ENCODE data around the gene MBNL2.
A peak's percentile ranks its signal among the peaks of the same experiment; 100 is the strongest.
"Not testable (repeated sequence)": the region's sequence is repeated elsewhere in the genome, so short reads cannot be mapped to it uniquely, and the experiment has no call there.

The MBNL2 gene

DNA sequence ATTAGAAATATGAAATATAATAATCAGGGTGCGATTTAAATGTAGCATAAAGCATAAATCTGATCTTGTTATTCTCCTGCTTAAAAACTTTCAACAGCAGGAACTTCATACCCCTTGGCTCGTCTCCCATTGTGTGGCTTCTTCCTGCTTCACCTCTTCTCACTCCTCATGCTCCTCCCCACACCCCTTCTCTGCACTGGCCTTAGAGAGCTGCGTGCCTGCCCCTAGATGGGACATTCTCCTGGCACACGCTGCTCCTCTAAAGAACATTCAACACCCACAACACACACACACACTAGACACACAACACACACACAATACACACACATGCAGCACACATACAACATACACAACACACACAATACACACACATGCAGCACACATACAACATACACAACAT, 107.2 kb downstream of the MBNL2 start:
- DNase-seq, result no peak

DNA sequence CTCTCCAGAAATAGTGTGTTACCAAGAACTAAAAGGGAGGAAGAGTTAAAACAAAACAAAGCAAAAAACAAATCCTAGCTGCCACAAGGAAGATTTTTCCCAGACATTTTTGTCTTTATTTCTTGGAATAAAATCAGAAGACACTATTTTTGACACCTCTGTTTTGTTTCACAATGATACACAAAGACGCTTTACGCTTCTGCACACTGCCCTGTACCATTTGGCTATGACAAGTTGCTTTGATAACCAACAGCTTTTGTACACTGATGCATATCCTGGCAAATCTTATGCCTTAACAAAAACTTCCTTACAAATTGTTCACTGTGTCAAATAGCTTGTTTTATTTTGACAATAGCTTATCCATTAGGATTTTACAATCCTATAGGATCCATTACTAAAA, 108.3 kb downstream of the MBNL2 start:
- DNase-seq, result no peak

DNA sequence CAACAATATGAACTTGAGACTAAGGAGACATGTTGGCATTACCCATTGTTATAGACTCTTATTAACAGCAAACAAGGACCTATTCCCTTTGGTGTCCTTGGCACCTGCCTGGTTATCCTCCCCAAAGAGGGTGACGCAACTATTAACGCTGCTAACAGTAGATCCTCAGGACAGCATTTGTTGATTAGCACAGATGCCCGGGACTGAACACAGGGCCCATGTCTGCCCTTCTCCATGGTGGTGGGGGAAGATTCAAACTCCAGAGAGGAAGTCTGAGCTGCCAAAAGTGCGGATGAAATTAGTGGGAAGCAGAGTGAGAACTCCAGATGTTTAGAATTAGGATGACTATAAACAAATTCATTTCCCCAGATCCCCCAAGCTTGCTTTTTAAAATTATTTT, 110.6 kb downstream of the MBNL2 start:
- no peak for DNase-seq

DNA sequence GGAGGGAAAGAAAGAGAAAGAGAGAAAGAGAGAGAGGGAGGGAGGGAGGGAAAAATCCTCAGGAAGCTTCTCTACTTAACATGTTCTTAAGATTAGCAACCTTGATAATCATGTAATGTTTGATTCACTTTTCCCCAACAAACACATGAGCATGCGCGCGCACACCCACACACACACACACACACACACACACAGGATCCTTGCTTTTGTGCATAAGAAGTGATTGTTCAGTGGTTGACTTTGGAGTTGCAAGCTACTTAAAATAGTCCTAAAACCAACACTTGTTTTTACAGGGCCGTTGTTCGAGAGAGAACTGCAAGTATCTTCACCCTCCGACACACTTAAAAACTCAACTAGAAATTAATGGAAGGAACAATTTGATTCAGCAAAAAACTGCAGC, 111.8 kb downstream of the MBNL2 start:
- DNase-seq, result no peak

- DNase-seq, result no peak
Measured at GRCh38 chr13:97334690-97335089, 112.6 kb downstream of the MBNL2 start.

GRCh38 chr13:97335488-97336134, 113.5 kb downstream of the MBNL2 start:
- no peak for DNase-seq

DNA sequence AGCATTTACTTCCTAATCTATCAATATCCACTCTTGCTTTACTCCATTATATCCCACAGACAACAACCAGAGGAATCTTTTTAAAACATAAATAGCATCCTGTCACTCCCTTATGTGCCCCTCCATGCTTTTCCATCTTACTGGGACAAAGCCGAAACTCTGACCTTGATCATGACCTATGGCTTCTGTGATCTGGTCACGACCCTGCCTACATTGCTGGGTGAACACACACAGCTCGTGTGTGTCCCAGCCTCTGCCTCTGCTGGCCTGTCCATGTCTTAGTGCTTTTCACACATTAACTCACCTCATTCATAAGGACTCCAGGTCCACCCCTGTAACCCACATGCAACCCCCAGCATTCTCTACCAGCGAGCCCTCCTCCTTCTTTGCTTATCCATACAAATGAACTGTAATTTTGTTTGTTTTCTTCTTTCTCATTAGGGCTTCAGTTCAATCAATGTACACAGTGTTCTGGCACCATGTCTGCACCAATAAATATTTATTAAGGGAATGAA, 115.9 kb downstream of the MBNL2 start:
- no peak for DNase-seq

DNA sequence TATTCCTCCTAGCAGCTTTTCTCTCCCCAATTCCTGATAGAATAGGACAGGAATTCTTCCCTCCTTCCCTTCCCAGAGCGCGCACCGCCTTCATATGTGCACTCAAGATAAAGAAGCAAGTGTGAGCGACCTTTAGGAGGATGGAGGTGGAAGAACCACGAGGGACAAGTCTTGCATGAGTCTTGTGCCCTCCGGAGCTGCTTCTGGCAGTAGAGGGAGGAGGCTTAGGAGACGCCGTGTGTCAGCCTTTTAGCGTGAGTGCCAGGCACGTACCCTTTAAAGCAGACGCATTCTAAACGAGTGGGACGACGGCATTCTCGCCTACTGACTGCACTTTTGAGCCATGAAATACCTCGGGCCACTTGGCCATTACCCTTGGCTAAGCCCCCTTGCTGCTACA, 116.4 kb downstream of the MBNL2 start:
- no peak for DNase-seq

DNA sequence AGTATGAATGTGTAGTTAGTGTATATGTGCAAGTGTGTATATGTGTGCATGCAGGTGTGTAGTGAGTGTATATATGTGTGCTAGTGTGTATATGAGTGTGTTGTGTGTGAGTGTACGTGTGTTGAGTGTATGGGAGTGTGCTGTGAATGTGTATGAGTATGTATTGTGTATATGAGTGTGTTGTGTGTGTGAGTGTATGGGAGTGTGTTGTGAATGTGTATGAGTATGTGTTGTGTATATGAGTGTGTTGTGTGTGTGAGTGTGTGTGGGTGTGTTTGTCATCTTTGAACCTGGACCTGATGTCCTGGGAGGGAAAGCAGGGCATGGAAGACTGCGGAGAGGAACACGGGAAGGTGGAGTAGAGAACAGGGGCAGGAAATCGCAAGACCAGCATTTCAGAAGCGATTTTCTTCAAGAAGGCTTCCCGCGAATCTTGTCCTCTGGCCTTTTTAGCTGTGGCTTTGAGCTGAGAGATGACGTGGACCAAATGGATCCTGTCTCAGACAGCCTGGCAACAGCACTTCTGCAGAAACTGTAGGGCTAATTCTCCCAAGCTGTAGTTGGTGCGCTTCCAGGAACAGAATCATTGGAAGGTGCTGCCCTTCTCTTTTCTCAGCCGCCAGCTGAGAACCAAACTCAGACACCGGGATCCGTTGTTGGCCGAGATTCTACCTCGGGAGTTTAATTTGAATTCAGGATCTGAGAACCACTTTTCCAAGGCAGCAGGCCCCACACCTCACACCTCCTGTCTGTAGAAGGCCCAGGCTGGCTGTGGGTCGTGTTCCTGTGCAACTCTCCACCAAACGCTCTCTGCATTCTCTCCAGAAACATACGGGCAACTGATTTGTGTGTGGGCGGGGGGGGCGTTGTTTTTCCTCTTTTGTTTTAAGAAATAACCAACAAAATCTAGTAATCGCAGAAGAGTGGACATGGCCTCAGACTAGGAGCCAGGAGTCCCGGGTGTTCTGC, 117.2 kb downstream of the MBNL2 start:
- DNase-seq, result no peak

GRCh38 chr13:97339988-97340749, 118.0 kb downstream of the MBNL2 start:
- DNase-seq, result no peak

- DNase-seq, result no peak
Measured at GRCh38 chr13:97341135-97341534, 119.0 kb downstream of the MBNL2 start.

- DNase-seq, result no peak
Measured at GRCh38 chr13:97342136-97342535, 120.0 kb downstream of the MBNL2 start.

GRCh38 chr13:97342936-97343335, 120.8 kb downstream of the MBNL2 start:
- DNase-seq, result no peak

GRCh38 chr13:97344265-97345175, 122.4 kb downstream of the MBNL2 start:
- peak; percentile 40 for DNase-seq

DNA sequence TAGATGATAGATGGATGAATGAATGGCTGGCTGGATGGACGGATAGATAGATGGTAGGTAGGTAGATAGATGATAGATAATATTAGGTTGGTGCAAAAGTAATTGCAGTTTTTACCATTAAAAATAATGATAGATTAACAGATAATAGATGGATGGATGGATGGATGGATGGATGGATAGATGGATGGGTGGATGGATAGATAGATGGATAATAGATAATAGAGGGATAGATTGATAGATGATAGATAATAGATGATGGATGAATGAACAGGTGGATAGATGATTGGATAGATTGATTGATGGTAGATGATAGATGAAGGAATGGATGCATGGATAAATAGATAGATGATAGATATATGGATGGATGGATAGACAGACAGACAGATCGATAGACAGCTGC, 124.0 kb downstream of the MBNL2 start:
- no peak for DNase-seq

GRCh38 chr13:97346561-97347254, 124.6 kb downstream of the MBNL2 start:
- DNase-seq, result no peak

GRCh38 chr13:97347255-97347932, 125.3 kb downstream of the MBNL2 start:
- no peak for DNase-seq

GRCh38 chr13:97348569-97349100, 126.5 kb downstream of the MBNL2 start:
- no peak for DNase-seq

- DNase-seq, result not testable (repeated sequence)
Measured at GRCh38 chr13:97352012-97352411, 129.9 kb downstream of the MBNL2 start.

DNA sequence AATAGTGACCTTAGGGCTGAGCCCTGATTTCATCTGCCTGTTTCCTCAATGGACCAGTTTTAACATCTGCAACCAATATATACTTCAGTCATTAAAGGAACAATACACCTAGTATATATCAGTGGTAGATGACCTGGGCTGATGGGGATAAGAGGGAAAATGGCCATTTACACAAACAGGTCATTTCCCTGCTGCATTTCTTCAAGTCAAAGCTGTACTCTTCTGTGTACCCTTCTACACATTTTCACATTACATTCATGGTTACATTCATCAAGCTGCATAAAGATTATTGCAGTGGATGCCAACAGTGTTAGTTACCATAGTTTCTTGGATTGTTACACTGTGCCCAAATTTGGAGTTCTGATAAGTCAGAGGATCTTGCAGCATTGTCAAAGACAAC, 130.7 kb downstream of the MBNL2 start:
- no peak for DNase-seq
